Endothelial cell of umbilical vein (primary cell): ENCODE data around the gene SHISA6.

Experiments used
- CTCF ChIP-seq, 2 donors: IDR thresholded peaks; 1 replicate in 1 of 2; 2 replicates in 1 of 2; pipeline ENCODE4 v1.5.1; 2011; ENCODE audit warnings: low read length in 2 of 2, mild to moderate bottlenecking in 2 of 2, moderate library complexity in 2 of 2, control low read depth in 1 of 2, inconsistent platforms in 1 of 2, low read depth in 1 of 2; ENCODE audit not compliant: insufficient read depth in 1 of 2; ENCODE audit errors: extremely low read depth in 1 of 2
- JUN ChIP-seq: IDR thresholded peaks from 2 replicates; pipeline ENCODE4 v1.6.1; 2011; ENCODE audit warnings: borderline replicate concordance, low read depth; ENCODE audit not compliant: insufficient read length, insufficient read depth
- MAX ChIP-seq: IDR thresholded peaks from 2 replicates; pipeline ENCODE4 v1.6.1; 2011; ENCODE audit not compliant: insufficient read depth, insufficient read length
- POLR2A ChIP-seq: IDR thresholded peaks from 2 replicates; pipeline ENCODE4 v1.6.1; 2012; ENCODE audit warnings: low read depth, mild to moderate bottlenecking, control low read depth, low read length
- POLR2AphosphoS5 ChIP-seq: IDR thresholded peaks from 2 replicates; pipeline ENCODE4 v1.6.1; 2012; ENCODE audit warnings: low read depth, mild to moderate bottlenecking, control low read depth, low read length, moderate library complexity; ENCODE audit not compliant: insufficient read depth

GRCh38 chr17:11269210-11269609 is 28.2 kb downstream of the SHISA6 start:
- TF ChIP-seq MAX (no peak), CTCF (IDR thresholded peaks at IDR 0.05; ENCODE audit: extremely low read depth in 1 of 2, insufficient read depth in 1 of 2, low read depth in 1 of 2, low read length in 2 of 2) (no peak), JUN (no peak), POLR2AphosphoS5 (no peak), POLR2A (no peak)
